ENCODE data around the gene COMMD1. TPM values are rescaled to one million over a fixed set of nuclear protein-coding genes. Genes with fewer than 3 reads are reported as not detected.
"Not testable (repeated sequence)": the region's sequence is repeated elsewhere in the genome, so short reads cannot be mapped to it uniquely, and the experiment has no call there.

The COMMD1 gene
- total RNA-seq, 1 donor from 2014 or later, result 39.7 TPM

- H3K27ac Mint-ChIP-seq (ENCODE audit: unreplicated experiment), result no peak overlapping the region
- H3K36me3 Mint-ChIP-seq (ENCODE audit: unreplicated experiment), result peaks cover 4% of the 10 kb centered on the region
- TF ChIP-seq CTCF (IDR thresholded peaks at IDR 0.05), result no peak
- H3K4me3 Mint-ChIP-seq (ENCODE audit: unreplicated experiment), result no peak overlapping the region
- H3K9me3 Mint-ChIP-seq (ENCODE audit: unreplicated experiment), result no peaks in the 10 kb centered on the region
- H3K27me3 Mint-ChIP-seq (ENCODE audit: unreplicated experiment), result no peaks in the 10 kb centered on the region
- no peak for DNase-seq (ENCODE audit: extremely low spot score, unreplicated experiment)
- peaks cover 7% of the 10 kb centered on the region for H3K4me1 Mint-ChIP-seq (ENCODE audit: unreplicated experiment)
Measured at GRCh38 chr2:62141142-62141740, 235.8 kb downstream of the COMMD1 start.

DNA sequence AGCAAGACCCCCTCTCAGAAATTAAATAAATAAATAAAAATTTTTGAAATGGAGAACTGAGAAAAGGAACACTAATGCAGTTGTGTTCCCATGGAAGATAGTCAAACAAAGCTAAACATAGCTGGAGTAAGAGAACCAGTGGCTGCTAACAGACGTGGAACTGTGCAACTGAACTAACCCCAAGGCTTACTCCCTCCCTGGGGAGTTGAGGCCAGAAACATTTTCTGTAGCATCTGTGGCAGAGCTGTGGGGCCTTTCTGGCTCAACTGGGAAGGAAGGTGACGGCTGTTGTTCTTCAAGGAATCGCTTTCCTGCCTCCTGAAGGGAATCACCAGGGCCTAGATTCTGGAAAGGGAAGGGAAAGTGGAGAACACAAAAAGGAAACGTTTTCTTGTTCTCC lies 236.6 kb downstream of the COMMD1 start:
- no peak for DNase-seq (ENCODE audit: extremely low spot score, unreplicated experiment)
- Mint-ChIP-seq H3K4me1 (ENCODE audit: unreplicated experiment) (peaks cover 6% of the 10 kb centered on the region), H3K27me3 (ENCODE audit: unreplicated experiment) (no peaks in the 10 kb centered on the region), H3K9me3 (ENCODE audit: unreplicated experiment) (no peaks in the 10 kb centered on the region), H3K36me3 (ENCODE audit: unreplicated experiment) (peaks cover 4% of the 10 kb centered on the region), H3K4me3 (ENCODE audit: unreplicated experiment) (no peak overlapping the region), H3K27ac (ENCODE audit: unreplicated experiment) (no peak overlapping the region)
- TF ChIP-seq CTCF (IDR thresholded peaks at IDR 0.05), result no peak

DNA sequence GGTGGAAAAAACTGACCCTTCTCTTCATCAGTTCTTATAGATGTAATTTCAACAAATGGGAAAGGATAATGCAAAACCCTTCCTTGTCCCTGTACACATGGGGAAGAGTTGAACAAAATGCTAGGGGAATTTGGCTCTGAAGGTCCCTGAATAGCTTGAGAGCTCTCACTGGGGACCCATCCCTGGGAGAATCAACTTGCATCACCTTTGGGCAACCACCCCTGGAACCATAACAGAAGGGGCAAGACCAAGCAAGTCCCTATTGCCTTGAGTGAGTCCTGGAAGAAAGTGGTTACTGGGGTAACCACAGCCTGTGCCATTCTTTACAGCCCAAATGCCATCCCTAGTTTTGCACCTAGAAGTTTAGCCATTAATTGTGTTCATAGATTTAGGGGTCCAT lies 238.2 kb downstream of the COMMD1 start:
- Mint-ChIP-seq H3K27ac (ENCODE audit: unreplicated experiment) (no peak overlapping the region), H3K4me1 (ENCODE audit: unreplicated experiment) (no peaks in the 10 kb centered on the region), H3K4me3 (ENCODE audit: unreplicated experiment) (no peak overlapping the region), H3K9me3 (ENCODE audit: unreplicated experiment) (no peaks in the 10 kb centered on the region), H3K36me3 (ENCODE audit: unreplicated experiment) (peaks cover 7% of the 10 kb centered on the region), H3K27me3 (ENCODE audit: unreplicated experiment) (no peaks in the 10 kb centered on the region)
- DNase-seq (ENCODE audit: extremely low spot score, unreplicated experiment), result no peak
- no peak for TF ChIP-seq CTCF (IDR thresholded peaks at IDR 0.05)

DNA sequence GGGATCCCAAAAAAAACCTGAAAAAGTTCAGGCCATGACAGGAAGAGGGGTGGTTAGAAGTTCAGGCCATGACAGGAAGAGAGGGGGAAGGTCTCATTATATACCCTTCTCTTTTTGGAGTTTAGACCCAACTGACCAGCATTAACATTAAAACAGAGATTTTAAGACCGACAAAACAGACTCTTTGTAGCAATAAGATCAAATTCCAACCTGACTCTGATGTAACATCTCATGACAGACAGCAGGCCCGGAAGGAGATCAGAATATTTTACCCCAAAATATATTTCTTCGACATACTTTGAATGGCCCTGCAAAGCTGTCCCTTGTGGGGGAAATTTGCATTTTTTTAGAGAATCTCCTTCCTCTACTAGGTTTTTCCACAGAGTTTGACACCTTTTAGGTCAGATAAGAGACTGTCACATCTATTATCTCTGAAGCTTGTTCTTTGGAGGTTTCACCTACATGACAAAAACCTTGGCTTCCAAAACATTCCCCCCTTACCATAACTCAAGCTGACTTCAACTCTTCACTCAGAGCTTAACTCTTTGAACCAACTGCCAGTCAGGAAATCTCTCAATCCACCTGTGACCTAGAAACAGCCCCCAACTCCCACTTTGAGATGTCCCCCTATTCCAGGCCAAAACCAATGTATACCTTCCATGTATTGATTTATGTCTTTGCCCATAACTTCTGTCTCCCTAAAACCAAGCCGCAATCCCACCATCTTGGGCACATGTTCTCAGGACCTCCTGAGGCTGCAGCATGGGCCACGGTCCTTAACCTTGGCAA lies 239.4 kb downstream of the COMMD1 start:
- H3K4me1 Mint-ChIP-seq (ENCODE audit: unreplicated experiment), result peaks cover 2% of the 10 kb centered on the region
- no peak for TF ChIP-seq CTCF (IDR thresholded peaks at IDR 0.05)
- DNase-seq (ENCODE audit: extremely low spot score, unreplicated experiment), result no peak
- H3K36me3 Mint-ChIP-seq (ENCODE audit: unreplicated experiment), result peaks cover 7% of the 10 kb centered on the region
- H3K27ac Mint-ChIP-seq (ENCODE audit: unreplicated experiment), result no peak overlapping the region
- H3K4me3 Mint-ChIP-seq (ENCODE audit: unreplicated experiment), result no peak overlapping the region
- no peaks in the 10 kb centered on the region for H3K9me3 Mint-ChIP-seq (ENCODE audit: unreplicated experiment)
- no peaks in the 10 kb centered on the region for H3K27me3 Mint-ChIP-seq (ENCODE audit: unreplicated experiment)

DNA sequence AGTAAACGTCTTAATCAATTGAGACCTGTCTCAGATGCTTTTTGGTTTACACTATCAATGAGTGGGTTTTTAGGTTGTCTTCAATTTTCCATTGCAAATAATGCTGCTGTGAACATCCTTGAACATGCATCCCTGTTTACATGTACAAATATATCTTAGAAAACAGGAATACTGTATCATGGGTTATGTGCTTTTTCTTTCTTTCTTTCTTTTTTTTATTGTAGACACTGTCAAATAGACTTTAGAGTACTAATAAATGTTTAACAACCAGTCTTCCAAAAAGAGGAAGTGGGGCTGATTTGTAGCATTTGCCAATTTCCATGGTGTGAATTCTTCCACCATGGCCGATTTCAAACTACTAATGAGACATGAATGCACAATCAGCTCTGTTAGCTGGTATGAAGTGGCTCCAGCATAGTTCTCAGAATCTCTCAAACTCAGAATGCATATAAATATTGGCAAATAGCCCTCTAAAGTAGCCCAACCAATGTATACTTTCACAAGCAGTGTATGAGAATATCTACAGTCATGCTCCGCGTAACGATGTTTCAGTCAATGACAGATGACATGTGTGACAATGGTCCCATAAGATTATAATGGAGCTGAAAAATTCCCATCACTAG lies 240.1 kb downstream of the COMMD1 start:
- no peak for TF ChIP-seq CTCF (IDR thresholded peaks at IDR 0.05)
- no peaks in the 10 kb centered on the region for H3K9me3 Mint-ChIP-seq (ENCODE audit: unreplicated experiment)
- no peak overlapping the region for H3K27ac Mint-ChIP-seq (ENCODE audit: unreplicated experiment)
- DNase-seq (ENCODE audit: extremely low spot score, unreplicated experiment), result no peak
- peaks cover 7% of the 10 kb centered on the region for H3K36me3 Mint-ChIP-seq (ENCODE audit: unreplicated experiment)
- H3K4me3 Mint-ChIP-seq (ENCODE audit: unreplicated experiment), result no peak overlapping the region
- peaks cover 2% of the 10 kb centered on the region for H3K4me1 Mint-ChIP-seq (ENCODE audit: unreplicated experiment)
- no peaks in the 10 kb centered on the region for H3K27me3 Mint-ChIP-seq (ENCODE audit: unreplicated experiment)

DNA sequence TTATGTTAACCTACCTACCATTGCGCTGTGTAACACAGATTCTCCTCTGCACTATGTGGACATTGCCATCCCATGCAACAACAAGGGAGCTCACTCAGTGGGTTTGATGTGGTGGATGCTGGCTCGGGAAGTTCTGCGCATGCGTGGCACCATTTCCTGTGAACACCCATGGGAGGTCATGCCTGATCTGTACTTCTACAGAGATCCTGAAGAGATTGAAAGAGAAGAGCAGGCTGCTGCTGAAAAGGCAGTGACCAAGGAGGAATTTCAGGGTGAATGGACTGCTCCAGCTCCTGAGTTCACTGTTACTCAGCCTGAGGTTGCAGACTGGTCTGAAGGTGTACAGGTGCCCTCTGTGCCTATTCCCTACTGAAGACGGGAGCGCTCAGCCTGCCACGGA lies 241.3 kb downstream of the COMMD1 start:
- not testable (repeated sequence) for H3K4me3 Mint-ChIP-seq (ENCODE audit: unreplicated experiment); H3K27me3 Mint-ChIP-seq (ENCODE audit: unreplicated experiment)

More for the DNA sequence above, 241.3 kb downstream of the COMMD1 start:
- not testable (repeated sequence) for DNase-seq (ENCODE audit: extremely low spot score, unreplicated experiment); H3K36me3 Mint-ChIP-seq (ENCODE audit: unreplicated experiment); H3K4me1 Mint-ChIP-seq (ENCODE audit: unreplicated experiment); H3K9me3 Mint-ChIP-seq (ENCODE audit: unreplicated experiment); H3K27ac Mint-ChIP-seq (ENCODE audit: unreplicated experiment)

Measured in osteocyte (in vitro differentiated cells).